HepG2 (cell line): ENCODE results near the gene MLX. TPM values are rescaled to one million over a fixed set of nuclear protein-coding genes. Genes with fewer than 3 reads are reported as not detected.

Experiments used
- FOXA1 ChIP-seq, 2 experiments: fragments of 450-650 bp in 1 of 2; sonication (generic) in 1 of 2; formaldehyde crosslinking in 1 of 2; IDR thresholded peaks; 2 replicates each; pipeline versions ENCODE4 v1.4.0 to v1.6.1; 2016 to 2020; ENCODE audit warnings: missing genetic modification reagents in 1 of 2
- GTF2F1 ChIP-seq: fragments of 150-350 bp; IDR thresholded peaks from 2 replicates; pipeline ENCODE4 v1.6.1; 2014; ENCODE audit warnings: low read length
- HHEX ChIP-seq: IDR thresholded peaks from 2 replicates; pipeline ENCODE4 v1.6.1; 2016; ENCODE audit warnings: control low read depth
- HMGXB4 ChIP-seq, 2 experiments: sonication (generic) in 1 of 2; formaldehyde crosslinking in 1 of 2; IDR thresholded peaks; 2 replicates each; pipeline versions ENCODE4 v1.4.0 to v1.6.1; 2018 to 2020; ENCODE audit warnings: missing genetic modification reagents in 2 of 2, borderline replicate concordance in 1 of 2, low read depth in 1 of 2, mild to moderate bottlenecking in 1 of 2, missing biosample characterization in 1 of 2
- KAT7 ChIP-seq: IDR thresholded peaks from 2 replicates; pipeline ENCODE4 v1.6.1; 2018; ENCODE audit warnings: borderline replicate concordance, missing compliant biosample characterization
- KLF6 ChIP-seq: IDR thresholded peaks from 2 replicates; pipeline ENCODE4 v1.8.0; 2016; ENCODE audit warnings: missing biosample characterization, missing genetic modification reagents
- MEIS1 ChIP-seq: sonication (generic); formaldehyde crosslinking; IDR thresholded peaks from 2 replicates; pipeline ENCODE4 v1.9.0; 2021; ENCODE audit warnings: mild to moderate bottlenecking, missing genetic modification reagents, moderate library complexity, borderline replicate concordance
- MLLT10 ChIP-seq: sonication (generic); formaldehyde crosslinking; IDR thresholded peaks from 2 replicates; pipeline ENCODE4 v1.4.0; 2020; ENCODE audit warnings: missing genetic modification reagents
- MTF1 ChIP-seq: sonication (generic); formaldehyde crosslinking; IDR thresholded peaks from 2 replicates; pipeline ENCODE4 v1.5.0; 2020; ENCODE audit warnings: missing genetic modification reagents
- RBFOX2 ChIP-seq: fragments of 200-400 bp; formaldehyde crosslinking; IDR thresholded peaks from 2 replicates; pipeline ENCODE4 v1.6.1; 2017; ENCODE audit warnings: low read depth, mild to moderate bottlenecking, low read length
- SOX6 ChIP-seq, 2 experiments: fragments of 450-650 bp in 1 of 2; sonication (generic) in 1 of 2; formaldehyde crosslinking in 1 of 2; IDR thresholded peaks; 2 replicates each; pipeline versions ENCODE4 v1.4.0 to v1.6.1; 2017 to 2020; ENCODE audit warnings: antibody characterized with exemption in 1 of 2, mild to moderate bottlenecking in 1 of 2, missing genetic modification reagents in 1 of 2
- ZKSCAN8 ChIP-seq: IDR thresholded peaks from 2 replicates; pipeline ENCODE4 v1.6.1; 2016; ENCODE audit warnings: borderline replicate concordance, missing genetic modification reagents, missing compliant biosample characterization
- ZNF253 ChIP-seq: sonication (generic); formaldehyde crosslinking; IDR thresholded peaks from 2 replicates; pipeline ENCODE4 v1.8.0; 2022; ENCODE audit warnings: mild to moderate bottlenecking, missing genetic modification reagents, borderline replicate concordance
- ZNF280D ChIP-seq: sonication (generic); formaldehyde crosslinking; IDR thresholded peaks from 2 replicates; pipeline ENCODE4 v1.5.1; 2020; ENCODE audit warnings: mild to moderate bottlenecking, missing genetic modification reagents
- ZNF644 ChIP-seq: IDR thresholded peaks from 2 replicates; pipeline ENCODE4 v1.6.1; 2016; ENCODE audit warnings: low read depth
- ZNF773 ChIP-seq: sonication (generic); formaldehyde crosslinking; IDR thresholded peaks from 2 replicates; pipeline ENCODE4 v1.4.0; 2020; ENCODE audit warnings: missing genetic modification reagents, borderline replicate concordance
- polyA plus RNA-seq, 8 experiments: library from polyadenylated mRNA; depleted of rRNA in 3 of 8; stranded (reverse) in 7 of 8; unstranded in 1 of 8; fragments of >200 nt; fragmentation: Illumina TruSeq in 4 of 8; extraction: Trizol in 4 of 8; gene quantifications; 2 replicates each; pipeline versions ENCODE4 v1.2.1 to v1.2.3, GENCODE V29; 2011 to 2016; ENCODE audit warnings: low read depth in 4 of 8, missing spikeins in 1 of 8, mixed read lengths in 1 of 8; ENCODE audit not compliant: insufficient read depth in 1 of 8
- total RNA-seq, 5 experiments: library from RNA; depleted of rRNA; stranded (reverse); fragments of >200 nt; fragmentation: Illumina TruSeq; extraction: Trizol; gene quantifications; 2 replicates each; pipeline ENCODE4 v1.2.3, GENCODE V29; 2016; ENCODE audit warnings: low read depth in 1 of 5
- TF ChIP-seq, protein P1 (sequence below): sonication (generic); formaldehyde crosslinking; IDR thresholded peaks from 2 replicates; pipeline ENCODE4 v1.8.1; 2023; ENCODE audit warnings: missing genetic modification reagents, mild to moderate bottlenecking, borderline replicate concordance
- TF ChIP-seq, protein P2 (sequence below): IDR thresholded peaks from 2 replicates; pipeline ENCODE4 v1.6.1; 2012; ENCODE audit warnings: inconsistent platforms
- TF ChIP-seq, protein P3 (sequence below): sonication (generic); formaldehyde crosslinking; IDR thresholded peaks from 2 replicates; pipeline ENCODE4 v1.4.0; 2020; ENCODE audit warnings: missing genetic modification reagents, borderline replicate concordance

The MLX gene
- total and polyA plus RNA-seq, 2 of the 13 experiments (the other 11 are each of a cell fraction or from before 2014, with no cell fraction given): 38.9 to 74.4 TPM

GRCh38 chr17:42562388-42563142 is 4.3 kb upstream of the MLX start (continued):
- peak; percentile 69 to 87; a peak in 3 of 4 replicates for TF ChIP-seq HMGXB4 (CRISPR knock-in tag; IDR thresholded peaks at IDR 0.05; ENCODE audit: borderline replicate concordance in 1 of 2, low read depth in 1 of 2)
- TF ChIP-seq MLLT10 (CRISPR knock-in tag): 0 out of 2 replicates have a peak, but pooled peaks have one; percentile 58
- peak; percentile 68 for TF ChIP-seq MEIS1 (CRISPR knock-in tag)
- TF ChIP-seq ZNF773: peak; percentile 90
- TF ChIP-seq ZNF253 (CRISPR knock-in tag): peak; percentile 76; the same call in 1 of the 2 replicates
- TF ChIP-seq HHEX (CRISPR knock-in tag): no peak
- TF ChIP-seq SOX6 (IDR thresholded peaks at IDR 0.05): no peak
- TF ChIP-seq SOX6 (CRISPR knock-in tag; IDR thresholded peaks at IDR 0.05): peak; percentile 19; the same call in 1 of the 2 replicates
- peak; percentile 61; the same call in 1 of the 2 replicates for TF ChIP-seq MTF1 (CRISPR knock-in tag)
- TF ChIP-seq, protein P1, sequence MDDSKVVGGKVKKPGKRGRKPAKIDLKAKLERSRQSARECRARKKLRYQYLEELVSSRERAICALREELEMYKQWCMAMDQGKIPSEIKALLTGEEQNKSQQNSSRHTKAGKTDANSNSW: peak; percentile 84; the same call in 1 of the 2 replicates
- peak; percentile 45; the same call in 1 of the 2 replicates for TF ChIP-seq KLF6 (CRISPR knock-in tag)
- TF ChIP-seq KAT7: peak; percentile 19; the same call in 1 of the 2 replicates
- TF ChIP-seq ZNF280D: peak; percentile 82; the same call in 1 of the 2 replicates
- TF ChIP-seq, protein P2, sequence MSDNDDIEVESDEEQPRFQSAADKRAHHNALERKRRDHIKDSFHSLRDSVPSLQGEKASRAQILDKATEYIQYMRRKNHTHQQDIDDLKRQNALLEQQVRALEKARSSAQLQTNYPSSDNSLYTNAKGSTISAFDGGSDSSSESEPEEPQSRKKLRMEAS: peak; percentile 83
- 0 out of 2 replicates have a peak, but pooled peaks have one; percentile 3 for TF ChIP-seq ZNF644 (CRISPR knock-in tag)
- TF ChIP-seq GTF2F1: no peak
- no peak for TF ChIP-seq FOXA1 (IDR thresholded peaks at IDR 0.05)
- peak; percentile 24; the same call in 1 of the 2 replicates for TF ChIP-seq FOXA1 (CRISPR knock-in tag; IDR thresholded peaks at IDR 0.05)
- TF ChIP-seq, protein P3, sequence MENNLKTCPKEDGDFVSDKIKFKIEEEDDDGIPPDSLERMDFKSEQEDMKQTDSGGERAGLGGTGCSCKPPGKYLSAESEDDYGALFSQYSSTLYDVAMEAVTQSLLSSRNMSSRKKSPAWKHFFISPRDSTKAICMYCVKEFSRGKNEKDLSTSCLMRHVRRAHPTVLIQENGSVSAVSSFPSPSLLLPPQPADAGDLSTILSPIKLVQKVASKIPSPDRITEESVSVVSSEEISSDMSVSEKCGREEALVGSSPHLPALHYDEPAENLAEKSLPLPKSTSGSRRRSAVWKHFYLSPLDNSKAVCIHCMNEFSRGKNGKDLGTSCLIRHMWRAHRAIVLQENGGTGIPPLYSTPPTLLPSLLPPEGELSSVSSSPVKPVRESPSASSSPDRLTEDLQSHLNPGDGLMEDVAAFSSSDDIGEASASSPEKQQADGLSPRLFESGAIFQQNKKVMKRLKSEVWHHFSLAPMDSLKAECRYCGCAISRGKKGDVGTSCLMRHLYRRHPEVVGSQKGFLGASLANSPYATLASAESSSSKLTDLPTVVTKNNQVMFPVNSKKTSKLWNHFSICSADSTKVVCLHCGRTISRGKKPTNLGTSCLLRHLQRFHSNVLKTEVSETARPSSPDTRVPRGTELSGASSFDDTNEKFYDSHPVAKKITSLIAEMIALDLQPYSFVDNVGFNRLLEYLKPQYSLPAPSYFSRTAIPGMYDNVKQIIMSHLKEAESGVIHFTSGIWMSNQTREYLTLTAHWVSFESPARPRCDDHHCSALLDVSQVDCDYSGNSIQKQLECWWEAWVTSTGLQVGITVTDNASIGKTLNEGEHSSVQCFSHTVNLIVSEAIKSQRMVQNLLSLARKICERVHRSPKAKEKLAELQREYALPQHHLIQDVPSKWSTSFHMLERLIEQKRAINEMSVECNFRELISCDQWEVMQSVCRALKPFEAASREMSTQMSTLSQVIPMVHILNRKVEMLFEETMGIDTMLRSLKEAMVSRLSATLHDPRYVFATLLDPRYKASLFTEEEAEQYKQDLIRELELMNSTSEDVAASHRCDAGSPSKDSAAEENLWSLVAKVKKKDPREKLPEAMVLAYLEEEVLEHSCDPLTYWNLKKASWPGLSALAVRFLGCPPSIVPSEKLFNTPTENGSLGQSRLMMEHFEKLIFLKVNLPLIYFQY (CRISPR knock-in tag): 0 out of 2 replicates have a peak, but pooled peaks have one; percentile 18
- peak; percentile 95 for TF ChIP-seq RBFOX2
- no peak for TF ChIP-seq ZKSCAN8 (CRISPR knock-in tag)
